Spleen (tissue), 11 donors: ENCODE results near the gene OR8H3. TPM values are rescaled to one million over a fixed set of nuclear protein-coding genes. Genes with fewer than 3 reads are reported as not detected.

Source experiments
- DNase-seq: peaks from one replicate; pipeline ENCODE4 v3.0.0-alpha.2; 2020
- H3K27ac ChIP-seq, 8 donors: fragments of 200-600 bp; sonication (generic) in 7 of 8; 1 replicate in 4 of 8; 2 replicates in 4 of 8; pipeline versions ENCODE4 v1.5.0 to v1.8.0; 2016 to 2021; ENCODE audit warnings: inconsistent platforms in 4 of 8, mild to moderate bottlenecking in 4 of 8, moderate library complexity in 1 of 8
- H3K27me3 ChIP-seq, 7 donors: fragments of 200-600 bp; sonication (generic) in 6 of 7; replicated peaks in 1 of 7; 1 replicate in 4 of 7; 2 replicates in 3 of 7; pipeline versions ENCODE4 v1.5.0 to v1.8.0; 2016 to 2021; ENCODE audit warnings: inconsistent platforms in 3 of 7, mild to moderate bottlenecking in 1 of 7
- H3K36me3 ChIP-seq, 6 donors: fragments of 200-600 bp; sonication (generic) in 5 of 6; 1 replicate in 4 of 6; 2 replicates in 2 of 6; pipeline versions ENCODE4 v1.5.0 to v1.8.0; 2016 to 2021; ENCODE audit warnings: inconsistent platforms in 2 of 6
- H3K4me1 ChIP-seq, 6 donors: fragments of 200-600 bp; sonication (generic) in 5 of 6; 1 replicate in 3 of 6; 2 replicates in 3 of 6; pipeline versions ENCODE4 v1.5.0 to v1.8.0; 2016 to 2021; ENCODE audit warnings: inconsistent platforms in 3 of 6
- H3K4me3 ChIP-seq, 8 donors: fragments of 200-600 bp; sonication (generic) in 7 of 8; 1 replicate in 4 of 8; 2 replicates in 4 of 8; pipeline versions ENCODE4 v1.5.0 to v1.8.0; 2016 to 2021; ENCODE audit warnings: inconsistent platforms in 4 of 8, mild to moderate bottlenecking in 4 of 8, moderate library complexity in 2 of 8
- H3K9me3 ChIP-seq, 8 donors: fragments of 200-600 bp; sonication (generic) in 7 of 8; 1 replicate in 4 of 8; 2 replicates in 4 of 8; pipeline versions ENCODE4 v1.5.0 to v1.8.0; 2016 to 2021; ENCODE audit warnings: inconsistent platforms in 4 of 8
- POLR2A ChIP-seq, 3 donors: fragments of 450-650 bp; IDR thresholded peaks; one replicate each; pipeline ENCODE4 v1.5.1; 2017; ENCODE audit warnings: antibody characterized with exemption in 3 of 3, mild to moderate bottlenecking in 1 of 3
- POLR2AphosphoS5 ChIP-seq, 3 donors: sonication (generic); formaldehyde crosslinking; IDR thresholded peaks; one replicate each; pipeline ENCODE4 v1.5.1; 2017; ENCODE audit warnings: antibody characterized with exemption in 3 of 3
- WGBS, 5 donors: extraction: QIAGEN DNeasy Blood & Tissue Kit in 3 of 5; methylation state at CpG; one replicate each; pipeline versions ENCODE4 v1.1.5 to v1.1.7; 2013 to 2018; 5-methylcytosine and 5-hydroxymethylcytosine counted together
- intact Hi-C: fragments of 100-400 bp; cut with DNase I; formaldehyde crosslinking; loops from one replicate; pipeline ENCODE4 v1.15.0; 2023; ENCODE audit warnings: low total_unique reads
- polyA plus RNA-seq, 3 donors: library from polyadenylated mRNA; stranded (reverse); fragments of 200-250 nt; gene quantifications; one replicate each; pipeline ENCODE4 v1.2.1, GENCODE V29; 2013
- small RNA-seq, 4 donors: library from RNA; depleted of rRNA; stranded (forward); fragments of <200 nt; gene quantifications; one replicate each; pipeline ENCODE3, GENCODE V24; 2016
- total RNA-seq, 7 donors: library from RNA; depleted of rRNA in 3 of 7; stranded (reverse); fragments of >200 nt in 3 of 7; fragmentation: NEBNext Ultra II Directional in 4 of 7; extraction: Animal tissue kit (Norgen Biotek cat#: 25700) in 4 of 7; gene quantifications; one replicate each; pipeline versions ENCODE4 v1.1.0 to v1.2.1, GENCODE V29; 2016 to 2021
- TF ChIP-seq, protein P1 (sequence below), 11 experiments: fragments of 200-600 bp in 7 of 11; fragments of 450-650 bp in 4 of 11; sonication (generic) in 4 of 11; IDR thresholded peaks in 8 of 11; conservative IDR thresholded peaks in 3 of 11; 1 replicate in 7 of 11; 2 replicates in 4 of 11; pipeline versions ENCODE4 v1.4.0 to v1.8.0; 2016 to 2021; ENCODE audit warnings: antibody characterized with exemption in 11 of 11, inconsistent platforms in 4 of 11, mild to moderate bottlenecking in 1 of 11
- donor health status: healthy with polysubstance abuse.
- donor health status: DM: no; HTN: no; CAD: no; lungs with moderate emphysema.
- donor health status: DM: no; HTN: no; CAD: no.
- donor health status: Bipolar disorder and iron deficiency.
- donor health status: healthy.
- donor health status: DM: no; HTN: no; CAD: no.
- donor health status: DM: yes; HTN: yes; CAD: no.

The OR8H3 gene
- total and polyA plus RNA-seq, 10 donors = not detected

DNA sequence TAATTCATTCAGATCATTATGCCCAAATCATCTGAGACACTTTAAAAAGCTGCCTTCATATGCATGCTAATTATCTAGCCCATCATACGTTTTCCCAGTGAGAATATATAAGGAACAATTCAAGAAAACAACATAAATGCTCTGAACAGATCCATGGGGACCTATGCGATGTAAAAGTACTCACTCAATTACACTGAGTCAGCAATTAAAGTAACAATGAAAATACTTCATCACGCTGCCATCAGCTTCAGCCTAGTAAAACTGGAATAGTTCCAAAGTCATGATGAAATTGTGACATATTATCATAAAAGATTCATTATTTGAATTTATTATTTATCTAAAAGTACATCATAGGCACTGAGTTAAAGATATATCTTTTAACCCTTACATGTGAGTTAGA is 41.6 kb downstream of the OR8H3 start:
- Histone ChIP-seq H3K9me3 (peaks cover 0 to 24% (median 9%) of the 10 kb centered on the region in 8 donors), H3K36me3 (no peaks in the 10 kb centered on the region), H3K27ac (no peak overlapping the region), H3K4me1 (no peaks in the 10 kb centered on the region), H3K4me3 (no peak overlapping the region), H3K27me3 (no peaks in the 10 kb centered on the region)
- TF ChIP-seq, protein P1, sequence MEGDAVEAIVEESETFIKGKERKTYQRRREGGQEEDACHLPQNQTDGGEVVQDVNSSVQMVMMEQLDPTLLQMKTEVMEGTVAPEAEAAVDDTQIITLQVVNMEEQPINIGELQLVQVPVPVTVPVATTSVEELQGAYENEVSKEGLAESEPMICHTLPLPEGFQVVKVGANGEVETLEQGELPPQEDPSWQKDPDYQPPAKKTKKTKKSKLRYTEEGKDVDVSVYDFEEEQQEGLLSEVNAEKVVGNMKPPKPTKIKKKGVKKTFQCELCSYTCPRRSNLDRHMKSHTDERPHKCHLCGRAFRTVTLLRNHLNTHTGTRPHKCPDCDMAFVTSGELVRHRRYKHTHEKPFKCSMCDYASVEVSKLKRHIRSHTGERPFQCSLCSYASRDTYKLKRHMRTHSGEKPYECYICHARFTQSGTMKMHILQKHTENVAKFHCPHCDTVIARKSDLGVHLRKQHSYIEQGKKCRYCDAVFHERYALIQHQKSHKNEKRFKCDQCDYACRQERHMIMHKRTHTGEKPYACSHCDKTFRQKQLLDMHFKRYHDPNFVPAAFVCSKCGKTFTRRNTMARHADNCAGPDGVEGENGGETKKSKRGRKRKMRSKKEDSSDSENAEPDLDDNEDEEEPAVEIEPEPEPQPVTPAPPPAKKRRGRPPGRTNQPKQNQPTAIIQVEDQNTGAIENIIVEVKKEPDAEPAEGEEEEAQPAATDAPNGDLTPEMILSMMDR (IDR thresholded peaks at IDR 0.05 in 8 of 11, conservative IDR thresholded peaks at IDR 0.05 in 3 of 11) = no peak
- TF ChIP-seq POLR2AphosphoS5 (IDR thresholded peaks at IDR 0.05) = no peak
- TF ChIP-seq POLR2A (IDR thresholded peaks at IDR 0.05) = no peak
- 39 to 72% (median 55%) methylated on average over 3 of the region's 3 CpGs for WGBS, 5 donors
- DNase-seq = no peak
- intact Hi-C loops = no loop called here

DNA sequence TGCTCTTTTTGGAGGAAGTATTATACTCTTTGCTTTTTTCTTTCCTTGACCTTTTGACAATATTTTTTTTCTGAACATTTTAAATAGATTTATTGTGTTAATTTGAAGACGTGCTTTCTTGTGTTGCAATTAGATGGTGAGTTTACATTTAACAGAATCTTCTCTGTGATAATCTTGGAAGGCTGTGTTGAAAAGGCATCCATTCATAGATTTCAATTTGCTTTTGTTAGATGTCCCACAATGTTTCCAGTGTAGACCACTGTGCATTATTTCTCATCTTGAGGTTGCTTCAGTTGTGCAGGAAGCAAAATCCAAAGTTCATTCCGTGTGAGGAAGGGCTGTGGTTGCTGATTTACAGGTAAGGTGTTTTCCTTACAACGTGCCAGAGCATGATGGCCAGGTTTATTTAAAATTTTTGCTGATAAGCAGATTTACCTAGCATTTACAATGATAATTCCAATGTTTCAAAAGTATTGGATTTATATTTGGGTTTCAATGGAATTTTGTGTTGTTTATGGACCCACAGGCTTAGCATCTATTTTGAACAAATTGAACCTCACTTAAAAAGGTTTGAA is 50.2 kb downstream of the OR8H3 start:
- no peaks in the 10 kb centered on the region for H3K36me3 ChIP-seq
- H3K27ac ChIP-seq = no peak overlapping the region
- H3K4me1 ChIP-seq = no peaks in the 10 kb centered on the region
- peaks cover 0 to 27% (median 17%) of the 10 kb centered on the region in 8 donors for H3K9me3 ChIP-seq
- WGBS, 5 donors = 63 to 74% (median 68%) methylated on average over 3 of the region's 3 CpGs
- no peak overlapping the region for H3K4me3 ChIP-seq
- intact Hi-C loops = no loop called here
- no peak for TF ChIP-seq POLR2AphosphoS5 (IDR thresholded peaks at IDR 0.05)
- TF ChIP-seq, protein P1 (IDR thresholded peaks at IDR 0.05 in 8 of 11, conservative IDR thresholded peaks at IDR 0.05 in 3 of 11) = no peak
- no peak for TF ChIP-seq POLR2A (IDR thresholded peaks at IDR 0.05)
- no peaks in the 10 kb centered on the region for H3K27me3 ChIP-seq
- DNase-seq = no peak

Small RNA genes lying within 50 kb of the gene (small RNA-seq; reads per million reads assigned to genes)
- 0 reads per million in 4 donors for gene OR8I4P

Other genes with a start within 250 kb of the OR8H3 start
- not detected for gene TRIM51, start 239.1 kb upstream of the OR8H3 start, total RNA-seq
- not detected for gene TRIM51, start 239.1 kb upstream of the OR8H3 start, polyA plus RNA-seq
- not detected for gene OR5W2, start 207.8 kb upstream of the OR8H3 start, total RNA-seq
- not detected for gene OR5W2, start 207.8 kb upstream of the OR8H3 start, polyA plus RNA-seq
- gene OR5I1, start 186.0 kb upstream of the OR8H3 start, total RNA-seq = not detected
- gene OR5I1, start 186.0 kb upstream of the OR8H3 start, polyA plus RNA-seq = not detected
- gene OR10AG1, start 152.4 kb upstream of the OR8H3 start, total RNA-seq = not detected
- not detected for gene OR10AG1, start 152.4 kb upstream of the OR8H3 start, polyA plus RNA-seq
- not detected for gene OR5F1, start 127.7 kb upstream of the OR8H3 start, total RNA-seq
- not detected for gene OR5F1, start 127.7 kb upstream of the OR8H3 start, polyA plus RNA-seq
- not detected for gene OR5AS1, start 94.7 kb upstream of the OR8H3 start, total RNA-seq
- not detected for gene OR5AS1, start 94.7 kb upstream of the OR8H3 start, polyA plus RNA-seq
- gene OR8I2, start 29.1 kb upstream of the OR8H3 start, total RNA-seq = not detected
- not detected for gene OR8I2, start 29.1 kb upstream of the OR8H3 start, polyA plus RNA-seq
- not detected for gene OR8H2, start 18.7 kb upstream of the OR8H3 start, total RNA-seq
- gene OR8H2, start 18.7 kb upstream of the OR8H3 start, polyA plus RNA-seq = under 1 TPM in 1 of 3 donors, not detected in 2; 0.10 TPM
- not detected for gene OR8J3, start 17.8 kb downstream of the OR8H3 start, total RNA-seq
- not detected for gene OR8J3, start 17.8 kb downstream of the OR8H3 start, polyA plus RNA-seq
- gene OR8K5, start 37.9 kb downstream of the OR8H3 start, total RNA-seq = not detected
- gene OR8K5, start 37.9 kb downstream of the OR8H3 start, polyA plus RNA-seq = not detected
- gene OR5J2, start 54.2 kb downstream of the OR8H3 start, total RNA-seq = not detected
- gene OR5J2, start 54.2 kb downstream of the OR8H3 start, polyA plus RNA-seq = not detected
- gene OR5T2, start 111.9 kb downstream of the OR8H3 start, total RNA-seq = not detected
- gene OR5T2, start 111.9 kb downstream of the OR8H3 start, polyA plus RNA-seq = not detected
- not detected for gene OR5T3, start 129.9 kb downstream of the OR8H3 start, total RNA-seq
- gene OR5T3, start 129.9 kb downstream of the OR8H3 start, polyA plus RNA-seq = not detected
- gene OR5T1, start 151.8 kb downstream of the OR8H3 start, total RNA-seq = not detected
- not detected for gene OR5T1, start 151.8 kb downstream of the OR8H3 start, polyA plus RNA-seq
- not detected for gene OR8H1, start 169.9 kb downstream of the OR8H3 start, total RNA-seq
- gene OR8H1, start 169.9 kb downstream of the OR8H3 start, polyA plus RNA-seq = not detected
- gene OR8K3, start 192.8 kb downstream of the OR8H3 start, total RNA-seq = not detected
- not detected for gene OR8K3, start 192.8 kb downstream of the OR8H3 start, polyA plus RNA-seq
- not detected for gene OR8K1, start 223.7 kb downstream of the OR8H3 start, total RNA-seq
- gene OR8K1, start 223.7 kb downstream of the OR8H3 start, polyA plus RNA-seq = not detected
- gene OR8J1, start 231.9 kb downstream of the OR8H3 start, total RNA-seq = not detected
- not detected for gene OR8J1, start 231.9 kb downstream of the OR8H3 start, polyA plus RNA-seq